Rectal smooth muscle tissue (tissue), 1 donor: ENCODE data around the gene TREH.
A peak's percentile ranks its signal among the peaks of the same experiment; 100 is the strongest.

Experiments
- H3K27ac ChIP-seq: one replicate; pipeline ENCODE4 v1.7.0; 2013; ENCODE audit warnings: low read depth, low read length, inconsistent platforms
- H3K27me3 ChIP-seq: one replicate; pipeline ENCODE4 v1.7.0; 2013; ENCODE audit warnings: low read length; ENCODE audit not compliant: control insufficient read depth, insufficient read depth
- H3K36me3 ChIP-seq: one replicate; pipeline ENCODE4 v1.7.0; 2013; ENCODE audit warnings: low read length; ENCODE audit not compliant: control insufficient read depth, insufficient read depth
- H3K4me1 ChIP-seq: one replicate; pipeline ENCODE4 v1.7.0; 2013; ENCODE audit warnings: low read length; ENCODE audit not compliant: control insufficient read depth, insufficient read depth
- H3K4me3 ChIP-seq: one replicate; pipeline ENCODE4 v1.7.0; 2013; ENCODE audit warnings: low read length
- H3K9ac ChIP-seq: one replicate; pipeline ENCODE4 v1.7.0; 2013; ENCODE audit warnings: low read length

The TREH gene

DNA sequence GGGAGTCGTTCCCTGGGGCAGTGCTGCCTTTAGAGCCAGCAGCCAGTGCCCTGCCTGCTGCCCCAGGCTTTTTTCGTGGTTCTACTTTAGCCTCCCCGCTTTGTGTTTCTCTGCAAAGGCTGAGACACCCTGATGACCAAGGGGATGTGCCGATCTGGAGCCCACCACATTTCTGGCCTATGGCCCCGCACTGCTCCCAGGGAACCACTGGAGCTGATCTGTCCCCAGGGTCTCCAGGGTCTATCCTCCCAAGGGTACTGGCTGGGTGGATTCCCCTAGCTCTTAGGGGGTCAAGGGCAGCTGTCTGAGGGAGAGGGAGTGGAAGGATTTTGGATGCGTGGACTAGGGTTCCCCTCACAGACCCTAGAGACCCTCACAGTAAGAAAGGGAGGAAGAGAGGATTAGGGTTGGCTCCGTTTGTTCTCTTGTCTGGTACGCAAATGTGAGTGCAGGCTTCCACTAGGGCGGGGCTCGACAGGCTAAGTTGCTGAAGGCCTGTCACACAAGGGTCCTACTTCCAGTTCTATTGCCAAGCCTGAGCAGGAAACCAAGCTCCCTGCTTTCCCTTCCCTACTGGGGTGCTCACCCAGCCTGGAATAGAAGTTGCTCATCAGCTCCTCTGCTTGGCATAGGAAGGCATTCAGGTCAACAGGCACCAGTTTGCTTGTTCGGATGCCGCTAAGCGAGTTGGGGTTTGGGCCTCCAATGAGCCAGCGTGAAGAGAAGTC, 19.3 kb downstream of the TREH start:
- Histone ChIP-seq H3K36me3 (peaks cover 16% of the 10 kb centered on the region), H3K9ac (no peak overlapping the region), H3K4me1 (no peaks in the 10 kb centered on the region), H3K27ac (no peak overlapping the region), H3K27me3 (no peaks in the 10 kb centered on the region), H3K4me3 (no peak overlapping the region)

GRCh38 chr11:118659314-118659952, 20.0 kb downstream of the TREH start:
- H3K4me3 ChIP-seq, result no peak overlapping the region
- H3K9ac ChIP-seq, result no peak overlapping the region
- peak overlapping the region; percentile 42 for H3K27ac ChIP-seq

GRCh38 chr11:118658429-118659313, 20.8 kb downstream of the TREH start:
- H3K27ac ChIP-seq, result peak overlapping the region; percentile 42
- H3K27me3 ChIP-seq, result no peaks in the 10 kb centered on the region
- no peaks in the 10 kb centered on the region for H3K4me1 ChIP-seq
- no peak overlapping the region for H3K9ac ChIP-seq
- H3K36me3 ChIP-seq, result peaks cover 16% of the 10 kb centered on the region
- H3K4me3 ChIP-seq, result no peak overlapping the region

More at GRCh38 chr11:118659314-118659952, 20.0 kb downstream of the TREH start:
- no peaks in the 10 kb centered on the region for H3K27me3 ChIP-seq
- peaks cover 16% of the 10 kb centered on the region for H3K36me3 ChIP-seq
- no peaks in the 10 kb centered on the region for H3K4me1 ChIP-seq

GRCh38 chr11:118657709-118658428, 21.6 kb downstream of the TREH start:
- no peaks in the 10 kb centered on the region for H3K4me1 ChIP-seq
- H3K27ac ChIP-seq, result no peak overlapping the region
- H3K9ac ChIP-seq, result no peak overlapping the region
- peaks cover 23% of the 10 kb centered on the region for H3K36me3 ChIP-seq
- H3K27me3 ChIP-seq, result no peaks in the 10 kb centered on the region
- H3K4me3 ChIP-seq, result no peak overlapping the region

GRCh38 chr11:118657238-118657637, 22.2 kb downstream of the TREH start:
- H3K36me3 ChIP-seq, result peaks cover 26% of the 10 kb centered on the region
- no peaks in the 10 kb centered on the region for H3K4me1 ChIP-seq
- no peak overlapping the region for H3K4me3 ChIP-seq
- no peak overlapping the region for H3K27ac ChIP-seq
- no peak overlapping the region for H3K9ac ChIP-seq
- no peaks in the 10 kb centered on the region for H3K27me3 ChIP-seq

DNA sequence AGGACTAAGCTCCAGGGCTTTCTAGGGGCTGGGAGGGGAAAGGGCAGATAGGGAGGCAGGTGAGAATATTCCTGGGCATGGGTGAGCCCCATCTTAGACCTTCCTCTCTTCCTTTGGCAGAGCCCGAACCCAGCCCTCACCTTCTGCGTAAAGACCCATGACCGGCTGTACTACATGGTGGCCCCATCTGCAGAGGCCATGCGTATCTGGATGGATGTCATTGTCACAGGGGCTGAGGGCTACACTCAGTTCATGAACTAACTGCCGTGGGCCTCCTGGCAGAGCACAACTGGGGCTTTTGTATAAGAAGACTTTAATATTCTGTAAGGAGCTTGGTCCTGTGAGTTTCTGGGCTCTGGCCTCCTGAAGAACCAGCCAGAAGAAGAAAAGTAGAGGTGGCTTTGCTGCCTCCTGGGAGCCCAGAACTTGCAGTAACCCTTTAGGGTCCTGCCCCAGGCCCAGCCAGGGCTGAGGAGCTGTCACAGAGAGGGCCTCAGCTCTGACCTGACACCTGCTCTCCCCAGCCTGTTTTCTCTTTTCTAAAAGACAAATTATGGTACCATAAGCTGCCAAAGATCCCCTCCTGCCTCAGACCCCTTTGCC, 22.8 kb downstream of the TREH start:
- Histone ChIP-seq H3K9ac (no peak overlapping the region), H3K27me3 (no peaks in the 10 kb centered on the region), H3K4me1 (no peaks in the 10 kb centered on the region), H3K4me3 (no peak overlapping the region), H3K36me3 (peaks cover 32% of the 10 kb centered on the region), H3K27ac (no peak overlapping the region)

DNA sequence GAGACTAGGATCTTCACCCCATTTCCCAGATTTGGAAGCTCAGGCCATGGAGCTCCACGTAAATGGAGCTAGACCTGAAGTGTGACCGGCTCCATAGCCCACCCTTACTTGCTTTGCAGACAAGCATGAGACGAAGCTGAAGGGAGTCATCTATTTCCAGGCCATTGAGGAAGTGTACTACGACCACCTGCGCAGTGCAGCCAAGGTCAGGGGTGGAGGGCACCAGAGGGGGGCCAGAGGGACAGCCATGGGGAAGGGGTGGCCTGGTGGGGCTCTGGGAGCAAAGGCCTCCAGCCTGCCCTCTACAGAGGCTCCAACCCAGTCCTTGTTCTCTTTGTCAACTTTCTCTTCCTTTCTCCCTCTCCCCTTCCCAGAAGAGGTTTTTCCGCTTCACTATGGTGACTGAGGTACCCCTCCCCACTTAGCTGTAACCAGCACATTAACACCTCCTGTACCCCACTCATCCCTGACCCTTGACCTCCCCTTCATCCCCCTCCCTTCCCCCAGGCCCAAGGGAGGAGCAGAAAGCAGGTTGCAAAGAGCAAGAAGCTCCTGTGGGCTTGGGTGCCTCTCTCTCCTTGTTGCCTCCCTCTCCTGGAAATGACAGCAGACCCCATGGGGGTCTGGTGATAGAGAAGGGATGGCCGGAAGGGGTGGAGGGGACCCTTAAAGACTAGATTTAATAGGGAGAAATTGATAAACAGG, 23.8 kb downstream of the TREH start:
- H3K4me3 ChIP-seq, result no peak overlapping the region
- no peak overlapping the region for H3K27ac ChIP-seq
- H3K36me3 ChIP-seq, result peaks cover 38% of the 10 kb centered on the region
- H3K4me1 ChIP-seq, result no peaks in the 10 kb centered on the region
- no peaks in the 10 kb centered on the region for H3K27me3 ChIP-seq
- no peak overlapping the region for H3K9ac ChIP-seq

GRCh38 chr11:118653684-118654390, 25.6 kb downstream of the TREH start:
- Histone ChIP-seq H3K27me3 (no peaks in the 10 kb centered on the region), H3K36me3 (peaks cover 48% of the 10 kb centered on the region), H3K4me3 (no peak overlapping the region), H3K4me1 (no peaks in the 10 kb centered on the region), H3K9ac (no peak overlapping the region), H3K27ac (no peak overlapping the region)

DNA sequence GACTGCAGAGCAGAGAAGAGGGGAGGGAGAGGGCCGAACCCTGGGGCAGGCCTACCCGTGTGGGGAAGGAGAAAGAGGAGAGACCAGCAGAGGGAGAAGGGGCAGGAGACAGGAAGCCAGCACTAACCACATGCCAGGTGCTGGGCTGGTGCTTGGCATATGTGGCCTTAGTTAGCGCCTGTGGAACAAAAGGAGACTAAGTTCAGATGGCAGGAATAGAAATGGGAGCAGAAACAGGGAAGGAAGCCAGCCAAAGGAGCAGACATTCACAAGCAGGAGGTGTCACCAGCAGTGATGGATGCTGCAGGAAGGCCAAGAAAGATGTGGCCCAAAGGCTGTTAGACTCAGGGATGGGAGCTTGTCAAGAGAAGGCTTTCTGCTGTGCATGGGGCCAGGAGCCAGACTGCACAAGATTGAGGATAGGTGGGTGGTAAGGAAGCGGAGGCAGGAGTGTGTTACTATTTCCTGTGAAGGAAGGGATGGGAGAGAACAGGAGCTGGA, 26.7 kb downstream of the TREH start:
- Histone ChIP-seq H3K4me3 (no peak overlapping the region), H3K27me3 (no peaks in the 10 kb centered on the region), H3K27ac (no peak overlapping the region), H3K4me1 (no peaks in the 10 kb centered on the region), H3K9ac (no peak overlapping the region), H3K36me3 (peaks cover 51% of the 10 kb centered on the region)

DNA sequence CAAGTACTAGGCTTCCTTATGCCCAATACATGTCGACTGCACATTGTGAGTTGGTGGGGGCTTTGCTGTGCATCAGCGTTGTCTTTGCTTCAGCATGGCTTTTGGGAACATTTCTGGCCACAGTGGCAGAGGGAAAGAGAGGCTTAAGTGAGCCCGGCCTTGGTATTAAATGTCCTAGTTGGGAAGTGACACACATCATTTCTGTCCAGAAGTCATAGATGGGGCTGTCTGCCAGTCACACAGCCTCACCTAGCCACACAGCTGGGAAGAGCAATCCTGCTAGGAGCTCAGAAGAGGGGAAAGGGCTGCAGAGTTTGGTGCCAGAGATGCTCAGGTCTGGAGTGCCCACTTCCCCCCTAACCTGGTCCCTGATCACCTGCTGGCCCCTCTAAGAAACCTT, 27.6 kb downstream of the TREH start:
- Histone ChIP-seq H3K36me3 (peaks cover 45% of the 10 kb centered on the region), H3K4me1 (no peaks in the 10 kb centered on the region), H3K4me3 (no peak overlapping the region), H3K27ac (no peak overlapping the region), H3K9ac (no peak overlapping the region), H3K27me3 (no peaks in the 10 kb centered on the region)

DNA sequence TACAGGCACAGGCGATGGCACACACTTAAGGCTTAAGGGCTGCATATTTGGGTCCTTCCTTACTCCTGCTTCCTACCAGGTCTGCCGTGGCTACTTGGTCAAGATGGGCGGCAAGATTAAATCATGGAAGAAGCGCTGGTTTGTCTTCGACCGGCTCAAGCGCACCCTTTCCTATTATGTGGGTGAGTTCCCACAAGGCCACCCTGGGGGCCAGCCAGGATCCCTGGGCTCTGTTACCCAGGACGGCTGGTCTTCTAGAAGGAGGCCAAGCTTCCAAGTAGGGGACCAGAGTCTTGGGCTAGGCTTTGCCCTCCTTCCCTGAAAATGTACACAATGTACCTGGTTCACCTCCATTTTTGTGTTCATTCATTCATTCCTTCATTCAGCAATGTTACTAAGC, 29.1 kb downstream of the TREH start:
- Histone ChIP-seq H3K9ac (no peak overlapping the region), H3K4me3 (no peak overlapping the region), H3K27me3 (no peaks in the 10 kb centered on the region), H3K4me1 (no peaks in the 10 kb centered on the region), H3K27ac (no peak overlapping the region), H3K36me3 (peaks cover 45% of the 10 kb centered on the region)
